Measurements from ENCODE around the gene GAS2L2.

The GAS2L2 gene

DNA sequence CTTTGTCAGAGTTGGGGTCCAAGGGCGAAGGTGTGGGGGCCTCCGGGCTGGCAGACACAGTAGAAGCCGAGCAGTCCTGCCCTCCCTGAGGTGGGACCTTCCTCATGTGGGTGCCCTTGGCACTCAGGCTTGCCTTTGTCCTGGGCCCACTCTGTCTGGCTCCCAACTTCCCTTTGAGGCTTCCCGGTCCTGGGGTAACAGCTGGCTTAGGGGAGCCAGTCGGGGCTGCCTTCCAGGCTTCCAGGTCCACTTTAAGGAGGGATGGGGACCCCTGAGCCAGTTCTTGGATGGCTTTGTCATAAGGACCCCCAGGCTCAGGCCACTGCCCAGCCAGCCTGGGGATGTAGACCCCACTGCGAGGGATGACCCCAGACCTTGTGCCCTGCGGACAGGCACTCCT, 7.8 kb downstream of the GAS2L2 start:
- DNase-seq = no peak

- no peak for DNase-seq
Observed at GRCh38 chr17:35744830-35745229, 8.2 kb downstream of the GAS2L2 start.

DNA sequence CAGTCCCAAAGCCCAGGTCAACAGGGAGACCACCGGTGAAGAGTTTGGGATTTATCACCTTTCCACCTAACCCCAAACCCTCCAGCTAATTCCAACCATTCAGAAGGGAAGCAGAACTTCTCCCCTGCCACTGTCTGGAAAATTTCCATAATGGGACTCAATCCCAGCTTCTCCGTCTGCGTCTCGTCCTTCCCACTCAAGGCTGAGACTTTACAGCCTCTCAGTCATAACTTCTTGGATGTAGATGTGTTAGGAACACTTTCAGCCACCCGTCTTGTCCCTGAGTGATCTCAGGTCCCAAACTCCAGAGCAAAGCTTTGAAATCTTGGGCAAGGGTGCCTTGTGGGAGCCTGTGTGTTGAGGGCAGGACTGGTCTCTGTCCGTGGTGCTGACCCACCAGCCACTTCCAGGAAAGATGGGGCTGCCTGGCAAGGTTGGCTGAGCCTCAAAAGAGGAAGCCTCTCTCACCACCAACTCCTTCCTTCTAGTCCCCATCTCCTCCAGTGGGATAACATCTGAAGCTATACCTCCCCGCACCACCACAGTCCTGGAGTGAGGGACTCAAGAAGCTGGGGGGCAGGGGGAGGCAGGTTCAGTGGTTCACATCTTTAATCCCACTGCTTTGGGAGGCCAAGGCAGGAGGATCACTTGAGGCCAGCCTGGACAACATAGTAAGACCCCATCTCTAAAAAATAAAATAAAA, 9.3 kb downstream of the GAS2L2 start:
- DNase-seq = no peak

GRCh38 chr17:35742896-35743477, 10.1 kb downstream of the GAS2L2 start:
- no peak for DNase-seq

GRCh38 chr17:35742496-35742895, 10.5 kb downstream of the GAS2L2 start:
- DNase-seq = no peak

DNA sequence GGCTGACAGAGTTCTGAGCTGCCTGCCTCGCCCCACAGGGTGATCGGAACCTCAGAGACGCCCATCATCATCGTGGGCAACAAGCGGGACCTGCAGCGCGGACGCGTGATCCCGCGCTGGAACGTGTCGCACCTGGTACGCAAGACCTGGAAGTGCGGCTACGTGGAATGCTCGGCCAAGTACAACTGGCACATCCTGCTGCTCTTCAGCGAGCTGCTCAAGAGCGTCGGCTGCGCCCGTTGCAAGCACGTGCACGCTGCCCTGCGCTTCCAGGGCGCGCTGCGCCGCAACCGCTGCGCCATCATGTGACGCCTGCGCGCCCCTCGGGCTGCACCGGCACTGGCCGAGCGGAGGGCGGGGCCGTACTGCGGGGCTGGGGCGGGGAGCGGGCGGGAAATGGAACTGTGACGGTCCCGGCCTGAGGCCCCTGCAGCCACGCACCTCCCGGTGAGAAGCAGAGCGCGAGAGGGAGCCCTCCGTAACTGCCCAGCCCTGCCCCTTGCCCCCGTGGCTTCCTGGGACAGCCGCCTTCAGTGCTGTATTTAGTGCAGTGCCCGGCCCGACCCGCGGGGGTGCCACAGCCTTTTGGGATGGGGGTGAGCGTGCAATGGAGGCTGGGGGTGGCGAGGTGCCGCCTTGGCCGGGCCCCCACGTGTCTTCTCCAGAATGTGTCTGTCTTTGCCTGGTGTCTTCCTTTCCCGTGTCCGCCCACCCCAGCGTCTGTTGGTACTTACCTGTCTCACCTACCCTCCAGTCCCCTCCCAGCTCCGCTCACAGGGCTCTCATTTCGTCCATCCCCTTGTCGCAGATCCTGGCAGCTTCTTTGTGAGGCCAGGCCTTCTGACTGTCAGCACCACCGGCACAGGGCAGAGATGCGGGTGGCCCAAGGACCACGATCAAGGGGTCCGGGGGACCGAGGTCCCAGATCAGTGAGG, 11.8 kb downstream of the GAS2L2 start:
- DNase-seq = no peak

GRCh38 chr17:35740216-35740615, 12.8 kb downstream of the GAS2L2 start:
- no peak for DNase-seq

DNA sequence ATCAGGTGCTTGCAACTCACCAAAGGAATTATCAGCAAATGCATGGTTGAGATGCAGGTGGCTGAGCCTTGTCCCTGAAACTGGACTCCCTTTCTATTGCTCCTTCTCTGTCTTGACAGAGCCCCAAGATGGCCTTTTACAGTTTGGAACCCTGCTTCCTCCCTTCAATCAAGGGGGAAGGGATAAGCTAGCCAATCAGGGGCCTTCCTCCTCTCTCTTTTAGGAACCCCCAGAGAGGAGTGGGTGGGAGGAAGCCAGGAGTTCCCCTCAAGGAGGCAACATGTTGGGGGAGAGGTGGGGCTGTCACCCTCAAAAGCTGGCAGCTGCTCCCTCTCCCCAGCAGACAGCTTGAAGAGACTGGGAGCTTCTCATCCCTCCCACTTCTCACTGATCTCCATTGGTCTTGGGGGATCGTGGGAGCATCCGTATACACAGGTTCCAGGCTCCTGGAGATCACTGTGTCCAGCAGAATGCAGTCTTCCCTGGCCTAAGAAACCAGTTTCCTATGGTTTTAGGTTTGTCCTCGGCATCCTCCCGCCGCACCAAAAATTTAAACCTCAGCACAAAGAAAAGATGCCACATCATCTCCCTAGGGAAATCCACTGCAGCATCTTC, 14.4 kb downstream of the GAS2L2 start:
- DNase-seq = no peak

DNA sequence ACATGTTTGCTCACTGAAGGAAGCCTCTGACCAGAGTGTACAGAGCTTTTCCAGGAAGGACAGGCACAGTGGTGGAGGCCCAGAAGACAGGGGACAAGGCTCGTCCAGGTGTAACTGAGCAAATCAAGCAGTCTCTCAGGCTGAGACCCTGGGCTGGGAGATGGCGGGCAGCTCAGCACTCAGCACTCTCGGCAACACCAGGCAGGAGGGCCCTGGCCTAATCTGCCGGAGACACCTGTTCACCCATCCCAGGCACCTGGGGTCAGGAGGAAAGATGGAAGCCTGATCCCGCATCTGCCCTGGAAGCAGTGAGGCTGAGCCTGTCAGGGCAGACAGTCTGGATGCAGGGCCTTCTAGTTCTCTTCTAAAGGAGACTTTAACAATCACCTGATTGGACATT, 16.8 kb downstream of the GAS2L2 start:
- no peak for DNase-seq

DNA sequence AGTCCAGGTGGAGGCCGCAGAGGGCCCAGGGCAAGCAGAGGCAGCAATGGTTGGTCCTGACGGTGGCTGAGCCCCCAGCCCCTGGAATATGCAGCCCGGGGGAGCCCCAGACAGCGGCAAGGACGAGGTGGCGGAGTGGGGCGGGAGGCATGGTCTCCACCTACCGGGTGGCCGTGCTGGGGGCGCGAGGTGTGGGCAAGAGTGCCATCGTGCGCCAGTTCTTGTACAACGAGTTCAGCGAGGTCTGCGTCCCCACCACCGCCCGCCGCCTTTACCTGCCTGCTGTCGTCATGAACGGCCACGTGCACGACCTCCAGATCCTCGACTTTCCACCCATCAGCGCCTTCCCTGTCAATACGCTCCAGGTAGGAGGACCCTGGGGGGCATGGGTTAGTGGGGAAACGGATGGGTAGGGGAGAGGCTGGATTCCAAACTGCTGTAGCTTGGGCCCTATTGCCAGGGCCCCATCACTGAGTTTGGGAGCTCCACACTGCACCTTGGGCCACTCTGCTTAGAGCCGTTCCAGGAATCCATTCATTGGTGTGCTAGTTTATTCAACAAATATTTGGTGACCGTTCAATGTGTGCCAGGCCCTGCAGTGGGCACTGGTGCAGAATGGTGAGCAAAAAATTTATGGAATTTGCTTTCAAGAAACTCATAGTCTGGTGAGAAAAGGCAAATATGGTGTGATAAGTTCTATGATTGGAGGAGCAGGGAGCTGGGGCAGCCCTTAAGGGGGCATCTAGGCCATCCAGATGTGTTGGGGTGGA, 17.8 kb downstream of the GAS2L2 start:
- no peak for DNase-seq

DNA sequence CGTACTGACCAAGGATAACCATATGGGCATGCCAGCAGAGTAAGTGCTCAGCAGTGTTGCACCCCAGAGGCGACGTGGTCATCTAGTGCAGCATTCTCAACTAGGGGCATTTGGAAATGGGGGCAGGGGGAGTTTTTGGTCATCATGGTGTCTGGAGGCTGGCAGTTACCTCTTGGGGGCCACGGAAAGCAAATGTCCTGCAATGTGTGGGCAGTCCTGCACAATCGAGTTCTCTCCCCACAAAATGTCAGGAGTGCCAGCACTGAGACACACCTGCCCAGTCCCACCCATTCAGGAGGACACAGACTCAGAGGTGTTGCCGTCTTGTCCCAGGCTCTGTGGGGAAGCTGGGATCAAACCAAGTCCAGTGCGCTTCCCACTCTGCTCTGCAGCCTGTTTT, 18.6 kb downstream of the GAS2L2 start:
- no peak for DNase-seq

DNA sequence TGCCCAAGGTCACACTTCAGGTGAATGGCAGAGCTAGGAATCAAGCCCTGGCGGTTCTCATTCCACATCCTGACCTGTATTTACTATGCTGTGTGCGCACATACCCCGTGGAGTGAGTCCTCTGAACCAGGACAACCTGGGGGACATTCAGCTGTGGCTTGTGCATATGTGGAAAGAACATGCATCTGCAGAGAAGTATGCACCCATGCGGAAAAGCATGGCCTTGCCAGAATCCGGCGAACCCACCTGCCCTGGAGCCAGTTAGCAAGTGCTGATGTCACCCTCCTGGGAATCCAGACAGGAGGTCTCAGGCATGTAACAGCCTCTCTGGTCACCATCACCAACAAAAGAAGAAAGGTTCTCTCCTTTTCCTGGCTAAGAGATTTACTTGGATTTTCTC, 19.7 kb downstream of the GAS2L2 start:
- no peak for DNase-seq

DNA sequence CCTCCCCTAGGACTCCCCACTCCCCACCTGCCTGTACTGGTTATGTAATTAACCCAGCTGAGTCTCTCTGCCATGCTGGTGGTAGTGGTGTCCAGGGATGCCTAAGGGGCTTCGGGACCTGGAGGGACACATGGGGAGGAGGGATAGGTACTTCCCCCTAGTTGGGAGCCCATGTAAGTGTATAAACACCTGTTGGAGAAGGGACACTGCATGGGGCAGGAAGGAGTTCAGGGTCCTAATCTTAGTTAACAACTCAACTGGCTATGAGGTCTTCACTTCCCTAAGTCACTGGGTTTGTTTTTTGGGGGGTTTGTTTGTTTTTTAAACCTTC, 20.3 kb downstream of the GAS2L2 start:
- no peak for DNase-seq

- no peak for DNase-seq
Observed at GRCh38 chr17:35731917-35732805, 20.9 kb downstream of the GAS2L2 start.

- DNase-seq = no peak
Observed at GRCh38 chr17:35731239-35731916, 21.7 kb downstream of the GAS2L2 start, which contains the start of gene RASL10B. Gene RASL10B (plus strand): TSS chr17:35731639. CDS start chr17:35735185, 3,546 bp downstream.

DNA sequence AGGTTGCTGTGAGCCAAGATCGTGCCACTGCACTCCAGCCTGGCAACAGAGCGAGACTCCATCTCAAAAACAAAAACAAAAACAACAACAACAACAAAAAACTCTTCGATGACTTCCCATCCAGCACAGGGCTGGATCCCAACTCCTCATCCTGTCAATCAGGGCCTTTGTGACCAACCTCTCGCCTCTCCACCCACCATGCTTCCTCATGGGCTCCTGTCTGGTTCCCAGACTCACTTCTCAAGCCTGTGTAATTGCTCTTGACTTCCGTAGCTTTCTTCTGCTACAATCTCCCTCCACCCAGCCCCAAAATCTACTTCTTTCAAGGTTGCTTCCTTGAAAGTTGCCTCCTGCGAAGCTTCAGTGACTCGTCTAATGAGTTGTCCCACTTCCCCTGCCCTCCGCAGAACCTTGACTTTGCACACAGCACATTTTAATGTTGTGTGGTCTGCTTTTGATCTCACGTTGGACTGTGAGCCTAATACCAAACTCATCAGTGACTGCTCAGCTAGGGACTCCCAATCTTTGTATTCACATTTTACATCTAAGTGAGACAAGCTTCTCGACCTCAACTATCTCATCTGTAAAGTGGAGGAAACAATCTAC, 22.5 kb downstream of the GAS2L2 start:
- no peak for DNase-seq

DNA sequence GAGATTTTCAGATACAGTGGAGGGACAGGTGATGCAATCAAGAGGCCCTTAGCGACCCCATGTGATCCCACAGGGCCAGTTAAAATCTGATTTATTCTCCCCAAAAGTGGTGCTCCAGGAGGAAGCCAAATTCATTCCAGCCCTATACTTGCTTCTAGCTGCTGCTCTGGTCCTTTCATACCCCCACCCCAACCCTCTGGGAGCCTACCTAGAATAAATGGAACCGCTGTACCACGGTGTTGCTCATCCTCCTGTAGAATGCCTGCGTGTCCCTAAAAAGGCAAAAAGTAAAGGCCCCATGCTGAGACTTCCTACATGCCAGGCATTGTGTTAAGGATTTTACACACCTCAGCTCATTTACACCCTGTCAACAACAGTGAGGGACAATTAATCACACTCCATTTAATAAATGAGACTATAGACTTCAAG, 23.6 kb downstream of the GAS2L2 start:
- DNase-seq = no peak

GRCh38 chr17:35728551-35728950, 24.5 kb downstream of the GAS2L2 start:
- DNase-seq = no peak

DNA sequence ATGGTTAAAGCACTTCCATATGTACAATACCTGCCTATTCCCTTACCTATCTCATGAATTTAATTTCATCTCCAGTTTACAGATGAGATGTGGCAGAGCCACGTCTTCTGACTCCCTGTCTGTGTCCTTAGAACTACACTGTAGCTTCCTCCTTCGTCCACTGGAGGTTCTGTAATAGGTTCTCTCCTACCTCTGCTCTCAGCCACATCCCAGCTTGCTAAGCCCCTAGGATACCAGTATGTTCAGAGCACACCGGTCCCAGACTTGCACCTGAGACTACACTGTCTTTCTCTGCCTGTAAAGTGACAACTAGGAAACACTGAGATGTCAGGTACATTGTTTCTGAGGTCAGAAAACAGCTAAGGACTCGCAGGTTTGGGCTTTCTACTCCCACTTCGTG, 25.4 kb downstream of the GAS2L2 start:
- no peak for DNase-seq

DNA sequence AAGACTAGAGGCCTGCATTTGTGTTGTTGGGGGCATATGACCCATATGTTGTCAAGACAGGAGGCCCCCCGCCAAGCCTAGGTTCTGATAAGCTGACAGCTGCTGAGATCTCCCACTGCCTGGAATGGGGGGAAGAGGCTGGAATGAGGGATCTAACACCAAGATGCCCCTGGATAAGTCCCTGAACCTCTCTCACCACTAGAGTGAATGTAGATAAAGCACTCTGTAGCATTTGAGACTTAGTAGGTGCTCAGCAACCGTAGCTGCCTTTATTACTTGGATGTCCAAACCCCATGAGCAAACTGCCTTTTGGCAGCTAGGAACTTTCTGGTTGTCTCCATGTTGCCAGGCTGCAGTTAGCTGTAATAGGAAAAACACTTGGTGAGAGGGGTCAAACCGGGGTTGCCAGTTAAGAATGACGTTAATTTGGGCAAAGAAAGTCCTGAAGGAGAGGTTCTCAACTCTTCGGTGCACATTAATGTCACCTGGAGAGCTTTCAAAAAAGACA, 26.0 kb downstream of the GAS2L2 start:
- DNase-seq = no peak

All from NCI-H1105 (cell line).